ENCODE data around the gene ABCC1. TPM values are rescaled to one million over a fixed set of nuclear protein-coding genes. Genes with fewer than 3 reads are reported as not detected.
"Not testable (repeated sequence)": the region's sequence is repeated elsewhere in the genome, so short reads cannot be mapped to it uniquely, and the experiment has no call there.

Gene ABCC1
- total RNA-seq, 1 donor from 2014 or later: 11.6 TPM

- no peak for DNase-seq (ENCODE audit: low spot score)
Measured at GRCh38 chr16:16138034-16138635, 188.7 kb downstream of the ABCC1 start.

GRCh38 chr16:16139061-16139460 lies 189.6 kb downstream of the ABCC1 start:
- no peak for DNase-seq (ENCODE audit: low spot score)

GRCh38 chr16:16139806-16140205 lies 190.4 kb downstream of the ABCC1 start:
- DNase-seq (ENCODE audit: low spot score): no peak

- DNase-seq (ENCODE audit: low spot score): no peak
Measured at GRCh38 chr16:16140537-16140936, 191.1 kb downstream of the ABCC1 start.

GRCh38 chr16:16141141-16141540 lies 191.7 kb downstream of the ABCC1 start:
- DNase-seq (ENCODE audit: low spot score): no peak

GRCh38 chr16:16141784-16142396 lies 192.5 kb downstream of the ABCC1 start:
- DNase-seq (ENCODE audit: low spot score): no peak

GRCh38 chr16:16143038-16143763 lies 193.8 kb downstream of the ABCC1 start:
- DNase-seq (ENCODE audit: low spot score): no peak

- no peak for DNase-seq (ENCODE audit: low spot score)
Measured at GRCh38 chr16:16143931-16144330, 194.5 kb downstream of the ABCC1 start.

- DNase-seq (ENCODE audit: low spot score): no peak
Measured at GRCh38 chr16:16144416-16144815, 195.0 kb downstream of the ABCC1 start.

GRCh38 chr16:16145286-16145685 lies 195.9 kb downstream of the ABCC1 start:
- no peak for DNase-seq (ENCODE audit: low spot score)

GRCh38 chr16:16146380-16147315 lies 197.2 kb downstream of the ABCC1 start:
- no peak for DNase-seq (ENCODE audit: low spot score)

GRCh38 chr16:16147316-16147999 lies 198.0 kb downstream of the ABCC1 start:
- no peak for DNase-seq (ENCODE audit: low spot score)

GRCh38 chr16:16148000-16148599 lies 198.7 kb downstream of the ABCC1 start:
- DNase-seq (ENCODE audit: low spot score): not testable (repeated sequence)

- DNase-seq (ENCODE audit: low spot score): no peak
Measured at GRCh38 chr16:16148755-16149154, 199.3 kb downstream of the ABCC1 start.

GRCh38 chr16:16149710-16150116 lies 200.3 kb downstream of the ABCC1 start:
- no peak for DNase-seq (ENCODE audit: low spot score)

GRCh38 chr16:16150117-16150877 lies 200.9 kb downstream of the ABCC1 start:
- peak; percentile 40 for DNase-seq (ENCODE audit: low spot score)

GRCh38 chr16:16150878-16151152 lies 201.4 kb downstream of the ABCC1 start:
- no peak for DNase-seq (ENCODE audit: low spot score)

GRCh38 chr16:16151315-16151714 lies 201.9 kb downstream of the ABCC1 start:
- no peak for DNase-seq (ENCODE audit: low spot score)

GRCh38 chr16:16153000-16153399 lies 203.6 kb downstream of the ABCC1 start:
- not testable (repeated sequence) for DNase-seq (ENCODE audit: low spot score)

GRCh38 chr16:16154281-16154951 lies 205.0 kb downstream of the ABCC1 start:
- DNase-seq (ENCODE audit: low spot score): no peak
